NCI-H1417 (cell line): ENCODE measurements around the gene OPCML.
A peak's percentile ranks its signal among the peaks of the same experiment; 100 is the strongest.

Experiments used
- DNase-seq, 3 experiments: peaks; one replicate each; lab custom pipeline; 2025; lab: John Stamatoyannopoulos, UW

OPCML gene

DNA sequence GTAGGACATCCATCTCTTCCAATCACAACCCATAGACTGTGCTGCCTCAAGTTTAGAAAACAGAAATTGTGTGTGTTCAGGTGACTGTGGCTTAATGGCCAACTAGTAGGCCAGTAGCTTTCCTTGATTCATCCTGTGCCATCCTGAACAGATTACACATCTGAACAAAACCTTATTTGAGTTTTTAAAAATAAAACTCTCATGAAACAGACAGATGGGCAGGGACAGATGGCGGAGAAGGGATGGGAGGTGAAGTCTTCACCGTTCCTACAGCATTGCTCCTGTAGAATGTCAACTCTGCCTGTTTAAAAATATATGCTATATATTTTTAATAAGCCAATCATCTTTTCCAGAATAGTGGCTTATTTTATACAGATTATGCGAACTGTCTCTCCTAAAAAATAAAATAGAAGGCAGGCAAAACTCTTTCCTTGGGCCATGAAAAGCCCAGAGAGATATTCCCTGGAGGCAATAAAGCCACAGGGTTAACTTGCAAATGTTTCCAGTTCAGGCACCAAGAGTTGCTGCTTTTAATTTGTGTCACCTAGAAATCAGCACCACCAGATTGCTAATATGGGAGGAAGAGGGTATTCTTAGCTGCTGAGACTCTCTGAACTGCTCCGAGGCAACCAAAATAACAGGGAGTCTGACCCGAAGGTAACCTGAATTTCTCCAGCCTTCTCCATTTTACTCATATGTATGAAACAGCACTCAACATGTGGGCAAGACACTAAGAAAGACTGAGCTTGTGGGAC lies 861.2 kb downstream of the OPCML start:
- DNase-seq = no peak

- no peak for DNase-seq
Observed at GRCh38 chr11:132669949-132670348, 862.4 kb downstream of the OPCML start.

- no peak for DNase-seq
Observed at GRCh38 chr11:132665205-132665604, 867.1 kb downstream of the OPCML start.

DNA sequence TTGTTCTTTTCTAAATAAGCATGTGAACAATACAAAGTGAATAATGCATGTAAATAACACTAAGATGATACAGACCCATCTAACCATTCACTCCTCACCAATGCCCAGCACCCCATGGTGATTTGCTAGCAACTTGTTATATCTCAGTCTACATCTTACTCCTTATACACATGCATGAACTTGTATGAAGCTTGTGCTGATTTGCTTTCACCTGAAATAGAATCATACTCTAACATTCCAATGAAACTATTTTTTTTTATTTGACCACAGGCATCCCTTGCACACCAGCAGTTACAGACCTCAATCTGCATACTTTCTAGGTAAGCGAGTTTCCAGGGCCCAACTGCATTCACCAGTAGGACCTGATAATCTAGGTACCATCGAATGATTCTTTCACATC lies 873.6 kb downstream of the OPCML start:
- no peak for DNase-seq

DNA sequence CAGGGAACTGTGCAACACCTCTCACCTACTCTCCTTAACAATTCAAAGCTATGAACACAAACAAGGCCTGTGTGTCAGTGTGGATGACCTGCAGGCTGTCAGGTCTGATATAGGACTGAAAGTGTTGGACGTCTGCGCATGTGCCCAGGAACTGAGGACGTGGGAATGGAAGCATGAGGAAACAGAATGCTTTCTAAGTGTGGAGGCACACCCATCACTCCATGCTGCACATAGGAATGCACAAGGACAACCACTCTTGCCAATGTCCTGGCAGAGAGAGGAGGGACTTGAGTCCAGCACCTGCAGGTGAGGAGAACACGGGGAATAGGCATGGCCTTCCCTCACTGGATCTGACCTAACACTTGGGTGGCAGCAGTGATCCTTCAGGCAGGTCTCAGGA lies 874.3 kb downstream of the OPCML start:
- DNase-seq = no peak

DNA sequence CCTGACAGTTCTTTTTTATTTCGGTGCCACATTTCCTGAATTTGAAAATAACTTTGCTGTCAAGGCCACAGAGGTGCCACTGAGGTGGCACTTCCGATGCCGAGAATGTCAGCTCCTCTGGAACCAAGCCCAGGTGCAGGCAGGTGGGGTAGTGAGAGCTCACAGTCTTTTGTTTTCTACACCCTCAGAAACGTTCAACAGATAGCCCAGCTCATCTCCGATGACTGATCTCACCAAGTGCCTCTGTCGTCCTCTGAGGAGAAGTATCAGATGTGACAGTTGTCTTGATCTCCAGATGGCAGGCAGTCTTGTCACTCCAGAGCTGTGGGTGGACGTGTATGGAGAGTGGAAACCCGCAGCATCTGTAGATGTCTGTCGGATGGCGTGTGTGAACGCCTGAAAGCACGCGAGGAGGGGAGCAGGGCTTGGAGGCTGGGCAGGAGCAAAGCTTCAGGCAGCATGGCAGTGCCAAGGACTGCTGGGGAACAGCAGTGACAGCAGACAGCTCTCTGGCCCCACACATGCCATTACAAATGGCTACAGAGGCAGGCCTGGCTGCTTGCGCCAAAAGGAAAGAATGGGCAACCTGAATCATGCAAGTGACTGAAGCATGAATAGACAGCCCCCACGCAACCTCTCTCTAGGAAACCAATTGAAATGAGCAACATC lies 877.0 kb downstream of the OPCML start:
- no peak for DNase-seq

DNA sequence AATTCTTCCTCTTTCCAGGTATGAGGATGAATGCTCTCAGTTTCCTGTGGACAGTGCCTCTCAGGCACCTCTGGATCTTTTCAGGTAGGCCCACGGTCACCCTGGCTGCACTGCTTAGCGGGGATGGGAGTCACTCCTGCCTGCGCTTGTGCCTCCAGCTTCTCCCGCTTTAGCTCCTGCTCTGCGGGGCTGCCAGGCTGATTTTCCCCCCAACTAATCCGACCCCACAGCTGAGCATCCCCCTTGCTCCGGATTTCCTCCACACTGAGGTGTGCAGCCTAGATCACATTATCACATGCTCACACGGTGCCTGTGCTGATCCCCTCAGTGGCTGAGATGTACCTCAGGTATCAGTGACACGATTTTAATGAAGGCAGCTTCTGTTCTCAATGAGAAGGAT lies 879.1 kb downstream of the OPCML start:
- no peak for DNase-seq

DNA sequence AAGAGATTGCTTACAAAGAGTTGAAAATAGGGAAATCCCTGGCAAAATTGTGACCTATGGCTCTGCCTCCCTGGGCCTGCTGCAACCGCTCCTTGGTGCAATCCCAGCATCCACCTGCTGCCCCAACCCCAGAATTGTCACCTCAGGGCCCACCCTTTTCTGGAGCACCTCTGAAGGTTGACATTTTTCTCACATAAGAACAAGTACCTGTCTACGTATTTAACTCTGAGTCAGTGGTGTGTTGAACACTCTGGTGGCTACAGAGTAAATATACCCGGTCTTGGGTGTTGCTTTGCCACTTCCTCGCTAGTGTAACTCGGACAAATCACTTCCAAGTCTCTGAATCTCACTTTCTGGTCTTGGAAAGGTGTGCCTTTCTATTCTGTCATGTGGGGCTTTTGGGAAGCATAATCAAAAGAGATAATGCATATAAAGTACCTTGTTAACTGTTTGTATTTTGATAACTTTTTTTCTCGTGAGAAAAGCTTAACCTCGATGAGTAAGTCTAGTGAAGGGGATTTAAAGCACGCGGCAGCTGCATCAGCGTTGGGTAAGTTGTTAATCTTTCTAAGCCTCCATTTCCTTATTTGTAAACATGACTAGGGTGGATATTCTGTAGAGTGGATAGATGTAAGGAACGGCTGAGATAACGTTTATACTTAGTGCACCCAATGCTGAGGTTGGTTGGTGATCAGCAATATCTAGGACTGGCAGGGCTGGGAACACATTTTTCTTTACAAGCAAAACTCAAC lies 881.2 kb downstream of the OPCML start:
- no peak for DNase-seq

GRCh38 chr11:132649277-132649676 lies 883.0 kb downstream of the OPCML start:
- DNase-seq = no peak

GRCh38 chr11:132648851-132649250 lies 883.5 kb downstream of the OPCML start:
- DNase-seq = no peak

- no peak for DNase-seq
Observed at GRCh38 chr11:132646890-132647289, 885.4 kb downstream of the OPCML start.

DNA sequence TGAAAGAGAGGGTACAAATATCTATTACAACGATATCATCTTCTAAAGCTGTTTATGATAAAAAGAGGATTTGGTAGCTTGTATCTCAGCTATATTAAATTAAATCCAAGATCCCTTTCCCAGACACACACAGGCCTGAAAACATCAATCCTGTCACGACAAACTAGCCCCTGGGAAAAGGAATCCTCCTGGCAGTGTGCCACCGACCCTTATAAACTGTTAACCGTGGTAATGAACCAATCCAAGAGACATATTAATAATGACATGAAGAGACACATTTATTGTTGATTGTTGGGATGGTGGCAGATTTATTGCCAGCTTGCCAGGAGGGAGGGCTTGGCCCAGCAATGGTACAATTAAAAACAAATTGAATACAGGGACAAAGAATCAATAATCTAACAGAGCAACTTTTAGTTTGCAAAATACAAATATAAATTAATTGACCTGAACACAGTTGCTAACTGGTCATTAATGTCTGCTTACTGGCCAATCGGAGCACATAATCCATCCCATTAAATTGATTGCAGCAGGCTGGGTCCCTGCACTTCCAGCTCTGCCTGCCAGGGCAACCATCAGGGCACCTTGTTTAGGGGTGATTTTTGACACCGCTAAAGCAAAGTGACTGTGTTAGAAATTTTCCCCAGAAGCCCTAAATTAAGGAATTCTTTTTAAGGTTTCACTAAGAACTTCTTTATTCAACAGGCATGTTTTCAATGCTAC lies 887.6 kb downstream of the OPCML start:
- peak; percentile 27 to 100 (median 95) for DNase-seq

GRCh38 chr11:132643239-132643638 lies 889.1 kb downstream of the OPCML start:
- peak in 2 of 3 experiments; percentile 13 to 49 for DNase-seq

DNA sequence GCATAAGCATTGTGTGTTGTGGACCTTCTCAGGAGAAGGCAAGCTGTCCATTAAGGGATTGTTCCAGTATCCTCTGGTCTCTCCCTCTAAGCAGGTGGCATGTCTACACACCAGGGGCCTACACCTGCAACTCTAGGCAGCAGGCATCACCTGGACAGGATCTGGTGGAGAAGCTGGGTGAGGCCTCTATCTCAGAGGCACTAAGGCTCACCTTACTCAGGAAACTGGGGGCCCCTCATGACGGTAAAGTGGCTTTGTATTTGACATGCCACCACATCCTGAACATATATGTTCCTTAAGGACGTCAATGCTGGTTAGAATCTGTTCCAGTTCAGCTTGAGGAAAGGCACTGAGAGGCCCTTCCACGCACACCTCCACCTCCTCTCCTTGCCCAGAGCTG lies 891.3 kb downstream of the OPCML start:
- DNase-seq = no peak

DNA sequence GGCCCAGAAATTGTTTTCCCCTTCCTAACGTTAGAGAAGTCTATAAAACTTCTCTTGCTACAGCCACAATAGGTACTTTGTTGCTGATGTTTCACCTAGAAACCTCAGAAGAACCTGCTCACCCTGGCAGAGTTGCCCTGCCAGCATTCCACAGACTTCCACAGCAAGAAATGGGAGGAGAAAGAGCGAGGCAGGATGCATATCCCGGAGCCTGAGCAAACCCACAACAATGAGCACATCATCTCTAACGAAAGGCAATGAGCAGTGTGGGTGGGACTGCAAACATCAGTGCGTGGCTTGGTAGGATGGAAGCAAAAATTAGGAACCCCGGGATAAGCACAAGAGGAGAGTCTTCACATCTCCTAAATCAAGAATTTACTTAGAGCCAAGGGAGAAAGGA lies 892.3 kb downstream of the OPCML start:
- DNase-seq = no peak

- no peak for DNase-seq
Observed at GRCh38 chr11:132639403-132639802, 892.9 kb downstream of the OPCML start.

DNA sequence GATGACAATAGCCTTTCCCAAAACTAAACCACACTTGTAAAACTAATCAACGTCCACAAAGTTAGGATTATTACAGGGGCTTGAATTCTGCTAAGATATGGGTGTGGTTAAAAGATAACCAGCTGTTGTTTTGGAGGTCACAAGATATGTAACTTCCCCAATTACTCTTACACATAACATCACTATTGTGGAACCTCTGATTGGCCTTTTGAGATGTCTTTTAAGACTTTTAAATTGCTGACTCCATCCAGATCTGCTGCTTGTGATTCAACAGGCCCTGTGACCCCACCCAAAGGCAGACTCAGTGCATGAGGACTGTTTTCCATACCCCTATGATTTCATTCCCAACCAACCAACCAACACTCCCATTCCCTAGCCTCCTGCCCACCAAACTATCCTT lies 893.9 kb downstream of the OPCML start:
- no peak for DNase-seq

- no peak for DNase-seq
Observed at GRCh38 chr11:132636523-132636922, 895.8 kb downstream of the OPCML start.

GRCh38 chr11:132632641-132633124 lies 899.6 kb downstream of the OPCML start:
- no peak for DNase-seq

- no peak for DNase-seq
Observed at GRCh38 chr11:132631989-132632388, 900.3 kb downstream of the OPCML start.

- no peak for DNase-seq
Observed at GRCh38 chr11:132627981-132628380, 904.3 kb downstream of the OPCML start.

- DNase-seq = no peak
Observed at GRCh38 chr11:132626446-132626845, 905.9 kb downstream of the OPCML start.
